Omental fat pad (tissue), 4 donors: ENCODE data around the gene PPEF1. TPM values are rescaled to one million over a fixed set of nuclear protein-coding genes. Genes with fewer than 3 reads are reported as not detected.
"Not testable (repeated sequence)": the region's sequence is repeated elsewhere in the genome, so short reads cannot be mapped to it uniquely, and the experiment has no call there.

Experiments
- ATAC-seq: fragments of 150-250 bp; one replicate; pipeline ENCODE4 v1.9.1; 2016; ENCODE audit warnings: mild to moderate bottlenecking, moderate library complexity; ENCODE audit not compliant: low FRiP score
- DNase-seq: peaks from one replicate; pipeline ENCODE4 v3.0.0-alpha.2; 2019; ENCODE audit warnings: low spot score
- CTCF ChIP-seq, 3 donors: fragments of 450-650 bp; IDR thresholded peaks; one replicate each; pipeline ENCODE4 v1.5.1; 2016 to 2017; ENCODE audit warnings: antibody characterized with exemption in 3 of 3, mild to moderate bottlenecking in 3 of 3, moderate library complexity in 2 of 3
- total RNA-seq, 4 donors: library from RNA; depleted of rRNA; stranded (reverse); fragments of >200 nt; gene quantifications; one replicate each; pipeline ENCODE4 v1.1.0, GENCODE V29; 2016

The PPEF1 gene
- total RNA-seq, 4 donors from 2014 or later: not detected

GRCh38 chrX:18761750-18762149, 54.3 kb downstream of the PPEF1 start:
- ATAC-seq: no peak
- no peak for DNase-seq
- no peak for TF ChIP-seq CTCF (IDR thresholded peaks at IDR 0.05)

- ATAC-seq, DNase-seq: not testable (repeated sequence)
Observed at GRCh38 chrX:18763106-18763505, 55.7 kb downstream of the PPEF1 start.

GRCh38 chrX:18769364-18769763, 61.9 kb downstream of the PPEF1 start:
- TF ChIP-seq CTCF (IDR thresholded peaks at IDR 0.05): no peak
- no peak for ATAC-seq
- no peak for DNase-seq

- DNase-seq (no peak), ATAC-seq (no peak)
- TF ChIP-seq CTCF (IDR thresholded peaks at IDR 0.05): no peak
Observed at GRCh38 chrX:18769812-18770573, 62.5 kb downstream of the PPEF1 start.

- ATAC-seq: no peak
- DNase-seq: no peak
- TF ChIP-seq CTCF (IDR thresholded peaks at IDR 0.05): no peak
Observed at GRCh38 chrX:18789916-18790315, 82.5 kb downstream of the PPEF1 start.

GRCh38 chrX:18792828-18793227, 85.4 kb downstream of the PPEF1 start:
- no peak for TF ChIP-seq CTCF (IDR thresholded peaks at IDR 0.05)
- DNase-seq: no peak
- no peak for ATAC-seq

GRCh38 chrX:18793601-18794089, 86.2 kb downstream of the PPEF1 start:
- DNase-seq (no peak), ATAC-seq (no peak)

More at GRCh38 chrX:18793601-18794089, 86.2 kb downstream of the PPEF1 start:
- no peak for TF ChIP-seq CTCF (IDR thresholded peaks at IDR 0.05)
